Esophagus muscularis mucosa (tissue), 4 donors: ENCODE measurements around the gene ARHGAP21. TPM values are rescaled to one million over a fixed set of nuclear protein-coding genes. Genes with fewer than 3 reads are reported as not detected.

Experiments used
- DNase-seq: peaks from one replicate; pipeline ENCODE4 v3.0.0-alpha.2; 2017; ENCODE audit errors: extremely low spot score
- H3K27ac ChIP-seq, 4 donors: fragments of 200-600 bp; sonication (generic); replicated peaks in 1 of 4; 1 replicate in 3 of 4; 2 replicates in 1 of 4; pipeline ENCODE4 v1.5.1; 2016 to 2019; ENCODE audit warnings: mild to moderate bottlenecking in 1 of 4
- H3K27me3 ChIP-seq, 4 donors: fragments of 200-600 bp; sonication (generic); one replicate each; pipeline versions ENCODE4 v1.5.1 to v1.6.0; 2016 to 2019
- H3K36me3 ChIP-seq, 4 donors: fragments of 200-600 bp; sonication (generic); one replicate each; pipeline ENCODE4 v1.5.1; 2016 to 2019
- H3K4me1 ChIP-seq, 4 donors: fragments of 200-600 bp; sonication (generic); one replicate each; pipeline ENCODE4 v1.5.1; 2016 to 2019
- H3K4me3 ChIP-seq, 4 donors: fragments of 200-600 bp; sonication (generic); 1 replicate in 2 of 4; 2 replicates in 2 of 4; pipeline ENCODE4 v1.5.1; 2016 to 2019; ENCODE audit warnings: mild to moderate bottlenecking in 4 of 4, moderate library complexity in 1 of 4
- H3K9me3 ChIP-seq, 4 donors: fragments of 200-600 bp; sonication (generic); 1 replicate in 3 of 4; 2 replicates in 1 of 4; pipeline ENCODE4 v1.5.1; 2016 to 2019
- CTCF ChIP-seq, 3 experiments: fragments of 200-600 bp in 2 of 3; fragments of 450-650 bp in 1 of 3; sonication (generic) in 2 of 3; IDR thresholded peaks; one replicate each; pipeline ENCODE4 v1.5.1; 2017 to 2019; ENCODE audit warnings: antibody characterized with exemption in 3 of 3, mild to moderate bottlenecking in 2 of 3, moderate library complexity in 1 of 3
- EP300 ChIP-seq: sonication (generic); formaldehyde crosslinking; IDR thresholded peaks from one replicate; pipeline ENCODE4 v1.6.1; 2017; ENCODE audit warnings: antibody characterized with exemption
- POLR2A ChIP-seq: fragments of 450-650 bp; IDR thresholded peaks from one replicate; pipeline ENCODE4 v1.6.1; 2017; ENCODE audit warnings: antibody characterized with exemption, moderate library complexity, mild to moderate bottlenecking, low read depth
- POLR2AphosphoS5 ChIP-seq, 2 donors: sonication (generic); formaldehyde crosslinking; IDR thresholded peaks; one replicate each; pipeline ENCODE4 v1.6.1; 2017; ENCODE audit warnings: antibody characterized with exemption in 2 of 2
- WGBS: methylation state at CpG from one replicate; pipeline ENCODE4 v1.1.5; 2018; 5-methylcytosine and 5-hydroxymethylcytosine counted together
- intact Hi-C: fragments of 100-400 bp; cut with DNase I; formaldehyde crosslinking; loops from one replicate; pipeline ENCODE4 v1.15.1; 2023
- total RNA-seq, 4 donors: library from RNA; depleted of rRNA; stranded (reverse); fragments of >200 nt; gene quantifications; one replicate each; pipeline versions ENCODE4 v1.1.0 to v1.2.1, GENCODE V29; 2016

ARHGAP21 gene
- total RNA-seq, 4 donors from 2014 or later = 52.7 to 65.7 (median 61.1) TPM

DNA sequence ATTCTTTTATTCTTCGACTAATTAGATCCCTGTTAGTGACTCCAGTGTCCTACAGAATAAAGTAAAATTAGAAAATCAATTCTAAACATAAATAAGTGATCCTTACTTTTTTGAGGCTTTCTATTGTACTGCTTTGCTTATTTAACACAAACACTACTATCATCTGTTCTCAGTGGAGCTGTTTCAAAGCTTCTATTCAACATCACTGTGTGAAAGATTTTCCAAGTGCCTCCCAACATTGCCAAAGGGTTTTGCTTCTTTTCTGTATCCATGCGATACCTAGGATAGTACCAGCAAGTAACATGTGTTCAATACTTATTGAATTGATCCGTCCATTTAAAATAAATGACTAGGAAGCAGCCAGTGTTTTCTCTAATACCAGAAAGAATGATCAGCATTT is 125.7 kb downstream of the ARHGAP21 start:
- Histone ChIP-seq H3K27ac (no peak overlapping the region), H3K36me3 (peaks cover 52 to 99% (median 88%) of the 10 kb centered on the region in 4 donors), H3K27me3 (no peaks in the 10 kb centered on the region), H3K4me3 (no peak overlapping the region), H3K4me1 (no peaks in the 10 kb centered on the region), H3K9me3 (no peaks in the 10 kb centered on the region)
- TF ChIP-seq POLR2A (no peak), EP300 (no peak), CTCF (IDR thresholded peaks at IDR 0.05) (no peak), POLR2AphosphoS5 (IDR thresholded peaks at IDR 0.05) (no peak)
- intact Hi-C loops = no loop called here
- no peak for DNase-seq
- WGBS = 95% methylated on average over 3 of the region's 3 CpGs

GRCh38 chr10:24597426-24597825 is 126.3 kb downstream of the ARHGAP21 start:
- H3K9me3 ChIP-seq = no peaks in the 10 kb centered on the region
- no peak for DNase-seq
- H3K36me3 ChIP-seq = peaks cover 55 to 99% (median 88%) of the 10 kb centered on the region in 4 donors
- H3K4me3 ChIP-seq = no peak overlapping the region
- intact Hi-C loops = no loop called here
- TF ChIP-seq CTCF (IDR thresholded peaks at IDR 0.05) = no peak
- TF ChIP-seq POLR2AphosphoS5 (IDR thresholded peaks at IDR 0.05) = no peak
- TF ChIP-seq POLR2A = no peak
- no peak for TF ChIP-seq EP300
- no peaks in the 10 kb centered on the region for H3K27me3 ChIP-seq
- H3K27ac ChIP-seq = no peak overlapping the region
- 71% methylated on average over 7 of the region's 7 CpGs for WGBS
- no peaks in the 10 kb centered on the region for H3K4me1 ChIP-seq

DNA sequence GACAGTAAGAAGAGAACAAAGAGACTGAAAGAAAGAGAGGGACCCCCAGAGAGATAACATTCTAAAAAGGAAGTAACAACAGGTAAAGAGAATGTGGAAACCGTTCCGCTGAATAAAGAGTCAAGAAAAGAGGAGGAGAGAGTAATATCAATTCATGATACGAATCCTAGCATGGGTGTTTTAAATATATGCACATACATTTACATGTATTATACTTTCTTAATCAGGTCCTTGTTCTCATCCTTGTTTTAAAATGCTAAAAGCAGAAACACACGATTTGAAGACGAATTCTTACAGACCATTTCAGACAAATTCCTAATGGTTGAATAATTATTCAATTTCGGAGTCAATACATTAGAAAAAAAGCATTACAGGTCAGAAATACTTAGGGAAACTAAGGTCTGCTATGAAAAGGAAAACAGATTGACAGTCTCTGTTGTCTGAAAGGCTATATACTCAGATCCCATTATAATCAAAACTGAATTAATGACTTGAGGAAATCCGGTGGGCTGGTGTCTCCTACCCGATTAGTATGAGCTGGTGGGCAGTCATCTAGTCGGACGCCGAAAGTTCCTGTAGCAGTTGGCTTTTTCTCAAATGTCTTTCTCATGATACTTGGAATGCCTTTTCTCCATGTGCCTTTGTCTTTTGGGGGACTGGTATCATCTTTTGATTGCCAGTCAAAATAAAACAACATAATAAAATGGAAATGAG is 127.3 kb downstream of the ARHGAP21 start:
- H3K9me3 ChIP-seq = no peaks in the 10 kb centered on the region
- no peak overlapping the region for H3K4me3 ChIP-seq
- intact Hi-C loops = no loop called here
- no peak overlapping the region for H3K27ac ChIP-seq
- DNase-seq = no peak
- TF ChIP-seq CTCF (IDR thresholded peaks at IDR 0.05) (no peak), EP300 (no peak), POLR2AphosphoS5 (IDR thresholded peaks at IDR 0.05) (no peak), POLR2A (no peak)
- 95% methylated on average over 11 of the region's 11 CpGs for WGBS
- H3K27me3 ChIP-seq = no peaks in the 10 kb centered on the region
- H3K36me3 ChIP-seq = peaks cover 63 to 100% (median 91%) of the 10 kb centered on the region in 4 donors
- no peaks in the 10 kb centered on the region for H3K4me1 ChIP-seq

DNA sequence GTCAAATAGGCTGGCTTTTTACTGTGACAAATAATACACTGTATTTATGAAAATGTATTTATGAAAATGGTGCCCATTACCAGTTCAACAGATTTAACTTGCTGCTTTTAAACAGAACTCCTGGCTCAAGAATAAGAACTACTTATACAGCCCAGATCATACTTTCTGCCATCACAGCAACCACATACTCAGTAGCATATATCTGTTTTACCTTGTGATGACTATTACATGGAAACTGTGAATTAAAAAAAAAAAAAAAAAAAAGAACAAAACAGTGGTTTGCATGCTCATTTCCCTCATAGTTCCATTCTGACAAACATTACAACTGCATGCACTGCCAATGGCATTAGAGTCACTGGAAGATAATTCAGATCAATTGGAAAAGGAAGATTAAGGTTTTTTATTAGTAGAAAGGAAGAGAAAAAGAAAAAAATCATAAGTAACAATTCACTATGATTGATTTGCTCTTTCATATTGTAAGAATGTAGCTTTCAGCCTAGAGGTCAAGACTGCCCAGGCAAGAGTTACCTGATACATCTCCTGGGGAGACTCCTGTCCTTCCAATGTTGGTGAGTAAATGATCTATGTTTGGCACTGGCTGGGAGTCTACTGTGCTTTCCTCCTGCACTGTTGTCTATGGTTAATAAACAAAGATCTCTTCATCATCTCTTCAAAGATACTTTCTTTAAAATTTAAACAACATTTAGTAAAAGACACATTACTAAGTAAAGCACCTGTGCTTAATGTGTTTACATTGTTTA is 132.8 kb downstream of the ARHGAP21 start:
- H3K27ac ChIP-seq = no peak overlapping the region
- H3K9me3 ChIP-seq = no peaks in the 10 kb centered on the region
- no peak for DNase-seq
- intact Hi-C loops = no loop called here
- H3K27me3 ChIP-seq = no peaks in the 10 kb centered on the region
- TF ChIP-seq POLR2A = no peak
- no peak for TF ChIP-seq CTCF (IDR thresholded peaks at IDR 0.05)
- TF ChIP-seq EP300 = no peak
- TF ChIP-seq POLR2AphosphoS5 (IDR thresholded peaks at IDR 0.05) = no peak
- H3K36me3 ChIP-seq = peaks cover 59 to 100% (median 84%) of the 10 kb centered on the region in 4 donors
- no peak overlapping the region for H3K4me3 ChIP-seq
- no peaks in the 10 kb centered on the region for H3K4me1 ChIP-seq
